Forelimb muscle (tissue), 1 donor: ENCODE measurements around the gene TREX2. TPM values are rescaled to one million over a fixed set of nuclear protein-coding genes. Genes with fewer than 3 reads are reported as not detected.

Experiments
- DNase-seq: peaks from one replicate; pipeline ENCODE4 v3.0.0-alpha.2; 2013; ENCODE audit warnings: low read depth
- polyA plus RNA-seq: library from polyadenylated mRNA; unstranded; fragments of 120-200 nt; gene quantifications from one replicate; pipeline ENCODE4 v1.2.1, GENCODE V29; 2013; ENCODE audit not compliant: insufficient read length

Gene TREX2
- polyA plus RNA-seq, 1 donor = 0.20 TPM

DNA sequence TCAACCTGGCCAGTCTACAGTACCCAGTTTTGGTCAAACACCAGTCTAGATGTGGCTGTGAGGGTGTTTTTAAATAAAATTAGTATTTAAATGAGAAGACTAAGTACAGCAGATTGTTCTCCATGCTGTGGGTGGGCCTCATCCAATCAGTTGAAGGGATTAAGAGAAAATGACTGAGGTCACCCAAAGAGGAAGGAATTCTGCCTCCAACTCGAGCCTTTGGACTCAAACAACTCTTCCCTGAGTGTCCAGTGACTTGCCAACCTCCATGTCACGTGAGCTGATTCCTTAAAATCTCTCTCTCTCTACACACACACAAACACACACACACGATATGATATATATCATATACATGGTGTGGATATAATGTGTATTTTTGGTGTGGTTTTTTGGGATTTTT is 10.0 kb downstream of the TREX2 start:
- no peak for DNase-seq

- no peak for DNase-seq
These were observed 11.1 kb downstream of the TREX2 start for GRCh38 chrX:153434801-153435200.

DNA sequence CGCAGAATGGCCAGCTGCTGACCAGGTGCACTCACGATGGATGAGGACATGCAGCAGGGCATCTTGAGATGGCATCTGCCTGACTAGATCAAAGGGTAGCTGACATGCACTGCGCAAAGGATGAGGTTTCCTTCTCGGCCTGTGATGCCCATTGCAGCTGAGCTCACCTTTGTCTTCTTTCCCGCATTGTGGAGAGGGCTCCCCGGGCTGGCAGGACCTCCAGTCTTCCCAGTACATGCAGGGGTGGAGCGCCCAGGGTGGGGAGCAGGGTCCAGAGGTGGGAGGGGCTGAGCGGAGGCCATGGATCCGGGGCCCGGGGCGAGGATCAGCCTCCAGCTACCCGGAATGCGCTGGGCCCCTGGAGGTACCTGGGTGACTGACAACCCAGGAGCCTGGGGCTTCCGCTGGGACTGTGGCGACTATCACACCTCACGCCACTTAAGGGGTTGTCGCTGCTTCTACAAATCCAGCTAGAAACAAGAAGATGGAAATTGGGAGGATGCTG is 12.0 kb downstream of the TREX2 start:
- no peak for DNase-seq

DNA sequence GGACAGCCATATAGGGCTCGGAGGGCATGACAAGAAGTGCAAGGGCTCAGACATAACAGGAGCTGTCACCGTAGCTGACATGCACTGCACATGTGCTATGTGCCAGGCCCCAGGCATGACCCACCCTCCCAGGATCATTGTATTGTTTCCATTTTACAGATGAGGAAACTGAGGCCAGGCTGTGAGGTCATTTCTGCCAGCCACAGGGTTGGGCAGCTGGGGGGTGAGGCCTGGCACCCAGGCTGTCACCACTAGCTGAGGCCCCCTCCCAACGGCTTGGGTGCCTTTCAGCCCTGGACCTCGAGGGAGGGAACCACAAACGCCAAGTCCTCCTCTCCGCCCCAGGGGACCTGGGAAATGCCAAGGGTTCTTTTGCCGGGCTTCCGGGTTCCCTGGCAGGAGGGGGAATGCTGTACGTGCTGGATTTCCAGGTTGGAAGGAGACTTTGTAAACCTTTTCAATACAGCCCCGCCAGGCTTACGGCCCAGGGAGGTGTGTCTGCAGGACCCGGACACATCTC is 12.6 kb downstream of the TREX2 start:
- DNase-seq = no peak

DNA sequence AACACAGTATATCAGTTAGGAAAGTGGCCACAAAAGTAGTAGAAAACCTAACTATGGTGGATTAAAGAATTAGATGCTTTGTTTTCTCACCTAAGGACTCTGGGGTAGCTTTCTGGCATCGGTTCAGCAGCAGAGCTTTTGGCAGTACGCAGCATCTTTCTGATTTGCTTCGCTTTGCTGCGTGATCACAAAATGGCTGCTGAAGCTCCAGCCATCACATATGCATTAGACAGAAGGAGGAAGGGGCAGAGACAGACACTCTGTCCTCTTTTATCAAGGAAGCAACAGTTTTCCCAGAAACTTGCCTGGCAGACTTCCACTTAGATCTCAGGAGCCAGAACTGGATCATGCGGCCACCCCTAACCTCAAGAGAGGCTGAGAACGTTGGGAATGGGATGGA is 15.1 kb downstream of the TREX2 start:
- DNase-seq = no peak

DNA sequence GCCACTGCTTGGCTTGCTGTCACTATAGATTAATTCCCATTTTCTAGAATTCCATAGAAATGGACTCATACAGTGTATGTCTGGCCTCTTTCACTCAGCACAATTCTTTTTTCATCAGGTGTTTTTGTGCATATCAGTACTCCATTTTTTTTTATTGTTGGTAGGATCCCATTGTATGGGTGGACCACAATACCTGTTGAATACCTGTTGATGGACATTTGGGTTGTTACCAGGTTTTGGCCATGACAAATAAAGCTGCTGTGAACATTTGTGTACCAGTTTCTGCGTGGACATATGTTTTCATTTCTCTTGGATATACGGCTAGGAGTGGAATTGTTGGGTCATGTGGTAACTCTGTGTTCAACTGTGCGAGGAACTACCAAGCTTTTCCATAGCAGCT is 19.7 kb downstream of the TREX2 start:
- DNase-seq = no peak

GRCh38 chrX:153423652-153424051 is 22.2 kb downstream of the TREX2 start:
- DNase-seq = no peak

DNA sequence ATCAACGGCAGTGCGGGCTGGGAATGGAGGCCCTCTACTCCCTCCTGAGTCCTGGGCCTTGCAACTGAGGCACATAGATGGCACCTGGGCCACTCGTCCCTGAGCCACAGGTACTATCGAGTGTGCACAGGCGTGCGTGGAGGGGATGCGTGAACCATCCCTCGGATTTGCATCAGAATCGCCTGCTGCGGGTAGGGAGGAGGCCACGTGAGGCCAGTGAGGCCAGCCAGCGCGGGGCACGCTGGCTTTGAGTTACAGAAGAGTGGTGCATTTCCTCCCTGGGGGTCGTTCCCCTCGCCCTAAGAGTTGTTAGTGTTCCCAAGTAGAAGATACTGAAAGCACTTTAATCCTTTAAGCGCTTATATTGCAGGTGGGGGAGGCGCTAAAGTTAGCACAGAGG is 24.0 kb downstream of the TREX2 start:
- no peak for DNase-seq

DNA sequence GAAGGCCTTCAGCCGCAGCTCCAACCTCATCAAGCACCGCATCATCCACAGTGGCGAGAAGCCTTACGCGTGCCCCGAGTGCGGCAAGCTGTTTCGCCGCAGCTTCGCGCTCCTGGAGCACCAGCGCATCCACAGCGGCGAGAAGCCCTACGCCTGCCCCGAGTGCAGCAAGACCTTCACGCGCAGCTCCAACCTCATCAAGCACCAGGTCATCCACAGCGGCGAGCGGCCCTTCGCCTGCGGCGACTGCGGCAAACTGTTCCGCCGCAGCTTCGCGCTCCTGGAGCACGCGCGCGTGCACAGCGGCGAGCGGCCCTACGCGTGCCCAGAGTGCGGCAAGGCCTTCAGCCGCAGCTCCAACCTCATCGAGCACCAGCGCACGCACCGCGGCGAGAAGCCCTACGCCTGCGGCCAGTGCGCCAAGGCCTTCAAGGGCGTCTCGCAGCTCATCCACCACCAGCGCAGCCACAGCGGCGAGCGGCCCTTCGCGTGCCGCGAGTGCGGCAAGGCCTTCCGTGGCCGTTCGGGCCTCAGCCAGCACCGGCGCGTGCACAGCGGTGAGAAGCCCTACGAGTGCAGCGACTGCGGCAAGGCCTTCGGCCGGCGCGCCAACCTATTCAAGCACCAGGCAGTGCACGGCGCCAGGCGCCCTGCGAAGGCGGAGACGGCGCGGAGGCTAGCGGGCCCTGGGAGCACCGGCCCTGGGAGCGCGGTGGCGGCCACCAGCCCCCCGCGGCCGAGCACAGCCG is 24.8 kb downstream of the TREX2 start:
- DNase-seq = no peak

- no peak for DNase-seq
These were observed 28.2 kb downstream of the TREX2 start for GRCh38 chrX:153417637-153418036.

- no peak for DNase-seq
These were observed 28.9 kb downstream of the TREX2 start for GRCh38 chrX:153416781-153417450.

DNA sequence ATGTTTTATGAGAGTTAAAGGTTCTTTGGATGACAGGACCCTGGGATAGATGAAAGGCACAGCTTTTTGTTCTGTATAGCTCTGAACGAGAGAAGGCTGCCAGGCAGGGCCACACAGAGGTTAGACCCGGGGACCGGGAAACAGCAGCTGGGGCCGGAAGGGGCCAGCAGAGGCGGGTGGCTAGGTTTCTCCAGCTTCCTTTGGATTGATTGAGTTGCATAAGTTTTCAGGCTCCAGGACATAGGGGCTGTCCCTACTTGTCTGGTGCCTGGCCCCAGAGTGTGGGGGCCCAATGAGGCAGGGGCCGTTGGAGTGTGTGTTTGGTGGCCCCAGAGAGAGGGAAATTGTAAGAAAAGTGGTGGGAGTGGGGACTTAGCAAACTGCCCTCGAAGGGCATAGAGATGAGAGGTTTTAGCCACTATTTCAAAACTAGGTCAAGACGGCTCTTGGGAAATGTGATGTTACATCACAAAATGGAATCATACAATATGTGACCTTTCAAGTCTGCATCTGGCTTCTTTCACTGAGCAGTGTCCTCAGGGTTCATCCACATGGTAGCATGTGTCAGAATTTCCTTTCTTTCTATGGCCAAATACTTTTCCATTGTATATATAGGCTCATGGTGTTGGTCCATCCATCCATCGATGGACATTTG is 30.9 kb downstream of the TREX2 start:
- DNase-seq = no peak

DNA sequence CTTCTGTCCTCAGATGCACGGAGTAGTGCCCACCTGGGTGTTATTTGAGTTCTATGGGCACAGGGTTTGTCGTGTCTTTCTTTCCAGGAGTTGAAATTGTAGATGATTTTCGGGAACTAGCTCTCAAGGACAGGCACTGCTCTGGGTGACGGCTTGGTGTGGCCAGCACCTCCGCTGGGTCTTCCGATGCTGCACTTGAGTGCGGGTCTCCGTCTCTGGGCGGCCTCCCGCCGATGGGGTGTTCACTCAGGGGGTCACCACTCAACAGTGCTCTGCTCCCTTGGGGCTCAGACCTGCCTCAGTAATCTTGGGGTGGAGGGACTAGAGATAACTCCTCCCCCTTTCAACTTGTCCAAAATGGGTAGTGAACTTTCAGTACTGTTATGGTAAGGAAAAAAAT is 32.1 kb downstream of the TREX2 start:
- no peak for DNase-seq

DNA sequence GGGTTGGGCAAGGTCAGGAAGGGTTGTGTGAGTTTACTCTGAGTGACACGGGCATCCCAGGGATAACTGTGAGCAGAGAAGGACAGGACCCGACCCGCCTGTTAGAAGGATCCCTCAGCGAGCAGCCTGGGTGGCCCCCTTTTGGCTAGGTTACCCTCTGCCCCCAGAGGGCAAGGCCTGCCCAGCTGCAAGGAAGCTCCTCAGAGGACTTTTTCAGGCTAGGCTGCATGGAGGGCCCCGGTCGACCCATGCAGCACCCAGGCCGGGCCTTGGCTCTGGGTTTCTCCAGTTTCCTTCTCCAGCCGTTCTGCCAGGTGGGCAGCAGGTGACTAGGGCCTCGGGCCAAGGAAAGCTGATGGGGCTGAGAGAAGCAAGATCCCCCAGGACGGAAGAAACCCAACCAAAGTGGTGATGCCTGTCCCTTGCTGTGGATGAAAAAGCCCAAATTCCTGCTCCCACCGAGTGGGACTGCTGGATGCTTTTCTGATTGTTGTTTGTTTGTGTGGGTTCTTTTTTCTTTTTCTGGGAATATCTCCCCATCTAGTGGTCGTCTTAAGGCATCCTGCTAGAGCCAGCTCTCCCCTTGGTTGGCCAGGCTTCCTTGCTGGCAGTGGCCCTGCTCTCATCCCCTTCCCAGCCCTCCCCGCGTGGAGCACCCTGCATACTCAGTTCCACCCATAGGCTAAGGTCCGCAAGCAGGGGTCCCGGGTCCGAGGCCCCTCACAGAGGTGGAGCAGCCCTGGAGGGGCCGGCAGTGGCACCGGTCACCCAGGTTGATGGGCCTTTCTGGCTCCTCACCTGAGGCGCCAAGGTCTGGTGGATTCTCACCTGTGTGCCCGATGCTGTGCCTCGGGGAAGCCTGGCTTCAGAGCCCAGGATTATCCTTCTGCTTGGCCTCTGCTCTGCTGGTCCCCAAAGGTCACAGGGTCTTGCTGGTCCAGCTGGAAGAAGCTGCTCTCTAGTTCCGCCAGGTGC is 32.8 kb downstream of the TREX2 start:
- DNase-seq = no peak

DNA sequence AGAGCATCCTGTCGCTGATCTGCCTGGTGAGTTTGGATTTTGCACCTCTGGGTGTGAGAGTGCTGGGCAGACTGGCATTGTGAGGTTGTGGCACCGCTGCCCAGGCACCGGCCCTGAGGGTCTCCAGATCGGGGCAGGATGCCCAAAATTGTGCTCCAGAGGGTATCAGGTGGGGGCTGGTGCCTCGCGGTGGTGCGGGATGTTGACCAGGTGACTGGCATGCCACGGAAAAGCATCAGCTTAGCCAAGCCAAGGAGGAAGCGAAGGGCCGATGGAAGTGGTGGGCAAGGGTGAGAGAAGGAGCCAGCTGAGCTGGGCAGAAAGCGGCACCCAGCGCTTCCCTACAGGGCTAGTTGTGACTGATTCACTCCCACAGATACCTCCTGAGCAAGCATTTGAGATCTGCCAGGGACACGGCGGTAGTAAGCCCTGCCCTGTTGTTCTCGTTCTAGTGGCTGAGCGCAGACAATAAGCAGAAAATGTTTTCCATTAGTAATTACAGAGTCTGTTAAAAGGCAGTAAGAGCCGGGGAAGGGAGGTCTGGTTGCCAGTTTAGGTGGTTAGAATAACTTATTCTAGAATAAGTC is 33.8 kb downstream of the TREX2 start:
- DNase-seq = no peak

DNA sequence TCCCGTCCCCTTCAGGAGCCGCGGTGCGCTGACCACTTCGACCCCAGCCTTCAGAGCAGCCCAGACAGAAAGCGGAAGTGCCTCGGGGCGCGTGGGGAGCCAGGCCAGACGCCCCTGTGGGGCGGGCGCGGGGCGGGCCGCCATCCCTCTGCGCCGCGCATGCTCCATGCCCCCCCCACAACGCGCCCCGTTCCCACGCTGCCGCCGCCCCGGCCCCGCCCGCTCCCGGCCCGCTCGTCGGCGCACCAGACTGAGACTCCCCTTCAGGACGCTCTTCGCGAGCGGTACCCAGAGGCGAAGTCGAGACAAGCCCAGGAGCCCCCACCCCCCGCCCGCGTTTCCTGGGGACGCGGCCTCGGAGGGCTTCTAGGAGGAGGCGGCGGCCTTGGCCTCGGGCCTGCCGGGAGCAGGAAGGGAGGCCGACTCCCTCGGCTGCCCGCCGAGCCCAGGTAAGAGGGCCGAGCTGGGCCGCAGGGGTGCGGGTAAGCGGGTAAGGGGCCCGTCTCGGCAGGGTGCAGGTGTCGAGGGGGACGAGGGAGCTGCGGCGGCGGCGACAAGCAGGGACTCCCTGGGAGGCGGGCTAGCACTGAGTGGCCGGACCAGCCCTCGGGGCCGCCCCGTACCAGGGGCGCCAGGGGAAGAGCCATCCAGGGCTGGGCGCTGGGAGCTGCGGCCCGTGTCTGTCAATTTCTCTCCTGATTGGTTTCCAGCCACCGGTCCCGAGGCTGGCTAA is 34.4 kb downstream of the TREX2 start, which contains the start of gene ZFP92:
ZFP92 (plus strand) TSS at position 218 of the 733 bp plus-strand sequence. CDS start 6,851 bp downstream, outside the sequence.
- DNase-seq = no peak

GRCh38 chrX:153410888-153411254 is 35.0 kb downstream of the TREX2 start:
- DNase-seq = no peak

DNA sequence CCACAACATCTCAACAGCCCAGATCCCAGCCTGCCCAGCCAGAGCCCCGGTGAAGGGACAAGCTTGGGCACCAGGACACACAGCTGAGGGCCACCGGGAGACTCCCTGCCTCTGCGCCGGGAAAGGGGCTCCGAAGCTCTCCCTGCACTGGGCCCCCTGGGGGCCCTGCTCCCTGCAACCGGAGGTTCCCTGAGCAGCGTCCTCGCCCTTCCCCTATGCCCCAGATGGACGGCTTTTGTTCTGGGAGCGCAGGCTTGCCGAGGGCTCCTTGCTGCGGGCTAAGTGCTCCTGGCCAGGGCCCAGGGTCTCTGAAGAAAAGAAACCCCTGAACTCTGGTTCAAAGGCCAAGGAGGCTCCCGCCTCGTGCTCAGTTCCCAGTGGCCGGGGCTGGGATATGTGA is 35.5 kb downstream of the TREX2 start:
- DNase-seq = no peak

GRCh38 chrX:153409414-153410101 is 36.3 kb downstream of the TREX2 start:
- no peak for DNase-seq
